GM12892 (cell line): ENCODE data around the gene DCC.

Source experiments
- POLR2A ChIP-seq: IDR thresholded peaks from 2 replicates; pipeline ENCODE4 v1.6.1; 2011; ENCODE audit warnings: low read depth, low read length, control low read depth
- POLR2AphosphoS5 ChIP-seq: IDR thresholded peaks from 2 replicates; pipeline ENCODE4 v1.6.1; 2011; ENCODE audit warnings: low read depth, low read length, control low read depth

DNA sequence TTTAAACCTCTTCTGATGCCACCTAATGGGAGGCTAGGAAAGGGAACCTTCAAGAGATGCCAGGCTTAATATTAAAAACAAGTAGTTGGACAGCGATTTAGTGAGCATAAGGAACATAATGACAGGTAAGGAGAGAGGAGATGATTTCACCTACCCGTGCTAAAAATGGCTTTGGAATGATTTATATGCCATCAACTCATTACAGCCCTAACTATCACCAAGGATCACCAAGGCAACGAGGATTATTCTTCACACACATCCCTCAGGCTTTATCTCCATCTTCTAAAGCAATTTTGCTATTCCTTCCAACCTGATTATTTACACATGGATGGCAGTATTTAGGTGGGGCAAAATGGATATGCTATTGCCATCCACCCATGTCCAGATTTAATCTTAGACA lies 237.8 kb downstream of the DCC start:
- no peak for TF ChIP-seq POLR2A
- TF ChIP-seq POLR2AphosphoS5: no peak
